ENCODE data around the gene NAA16. TPM values are rescaled to one million over a fixed set of nuclear protein-coding genes. Genes with fewer than 3 reads are reported as not detected.

The NAA16 gene
- total and polyA plus RNA-seq, 10 of the 15 experiments (the other 5 are each of a cell fraction or from before 2014, with no cell fraction given), result 5.4 to 18.5 (median 13.2) TPM

- TF ChIP-seq ZBTB11 (CRISPR knock-in tag; IDR thresholded peaks at IDR 0.05) (peak; percentile 90), HCFC1 (IDR thresholded peaks at IDR 0.05; ENCODE audit: low read length) (peak; percentile 90), NKRF (conservative IDR thresholded peaks at IDR 0.05) (no peak; the same call in 1 of the 2 replicates), MLLT1 (IDR thresholded peaks at IDR 0.05) (peak; percentile 47; the same call in 1 of the 2 replicates), WRNIP1 (IDR thresholded peaks at IDR 0.05; ENCODE audit: borderline replicate concordance, low read depth, low read length) (0 out of 2 replicates have a peak, but pooled peaks have one; percentile 63), RELB (IDR thresholded peaks at IDR 0.05; ENCODE audit: low read depth) (peak; percentile 84), ZNF207 (IDR thresholded peaks at IDR 0.05; ENCODE audit: borderline replicate concordance) (peak; percentile 83), ZNF592 (IDR thresholded peaks at IDR 0.05) (no peak), RBBP5 (conservative IDR thresholded peaks at IDR 0.05) (no peak), SUZ12 (IDR thresholded peaks at IDR 0.05; ENCODE audit: unreplicated experiment) (no peak), SMAD5 (IDR thresholded peaks at IDR 0.05; ENCODE audit: low read depth) (peak; percentile 52; the same call in 1 of the 2 replicates), E2F8 (IDR thresholded peaks at IDR 0.05; ENCODE audit: low read depth, partially characterized antibody) (peak; percentile 93)
These were observed 47.7 kb upstream of the NAA16 start, which contains the start of gene MTRF1 (continued) for GRCh38 chr13:41263261-41263971.

Measured in GM12878 (cell line).